AML-193 (cell line): ENCODE data around the gene SETD4.

Experiments used
- DNase-seq, 2 experiments: peaks; one replicate each; lab custom pipeline; 2025; lab: John Stamatoyannopoulos, UW

The SETD4 gene

DNA sequence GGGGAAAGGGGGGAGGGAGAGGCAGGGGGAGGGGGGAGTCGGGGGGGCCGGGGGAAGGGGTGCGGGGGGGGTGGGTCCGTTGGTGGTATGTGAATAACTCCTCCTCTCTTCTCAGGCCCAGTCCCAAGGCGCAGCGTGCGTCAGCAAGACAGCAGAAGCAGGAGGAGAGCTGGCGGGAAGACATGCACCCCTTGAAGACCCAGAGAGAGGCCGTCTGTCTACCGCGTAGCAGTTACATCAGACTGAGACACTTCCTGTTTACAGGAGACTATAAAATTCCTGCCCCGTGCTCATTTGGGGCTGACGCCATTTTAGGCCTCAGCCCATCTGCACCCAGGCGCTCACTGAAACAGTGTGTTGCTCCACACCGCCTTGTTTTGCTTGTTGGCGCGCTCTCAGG, 55.3 kb downstream of the SETD4 start:
- no peak for DNase-seq

DNA sequence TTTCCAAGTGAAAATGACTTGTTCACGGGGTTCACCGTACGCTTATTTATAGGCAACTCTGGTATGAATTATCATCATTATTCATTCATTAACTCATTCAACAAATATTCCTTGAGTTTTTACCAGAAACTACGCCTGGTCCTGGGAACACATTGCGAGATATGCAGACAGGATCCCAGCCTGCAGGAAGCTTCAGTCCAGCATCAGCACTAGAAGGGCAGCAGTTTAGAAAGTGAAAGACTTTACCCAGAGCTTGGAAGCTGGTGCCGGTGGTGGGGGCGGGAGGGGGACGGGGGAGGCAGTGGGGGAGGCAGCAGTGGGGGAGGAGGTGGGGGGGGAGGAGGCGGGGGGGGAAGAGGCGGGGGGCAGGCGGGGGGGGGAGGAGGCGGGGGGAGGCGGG, 55.9 kb downstream of the SETD4 start:
- no peak for DNase-seq

DNA sequence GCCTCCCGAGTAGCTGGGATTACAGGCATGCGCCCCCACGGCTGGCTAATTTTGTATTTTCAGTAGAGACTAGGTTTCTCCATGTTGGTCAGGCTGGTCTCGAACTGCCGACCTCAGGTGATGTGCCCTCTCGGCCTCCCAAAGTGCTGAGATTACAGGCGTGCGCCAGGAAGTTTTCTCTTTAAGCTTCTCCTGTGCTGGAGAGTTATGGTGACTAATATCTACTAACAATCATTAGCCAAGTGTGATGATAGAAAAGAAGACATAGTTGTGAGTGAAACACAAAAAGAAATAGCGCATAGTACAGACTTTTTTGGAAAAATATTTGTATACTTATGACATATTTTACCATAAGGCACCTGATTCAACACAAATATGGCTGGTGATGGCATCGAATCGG, 56.5 kb downstream of the SETD4 start:
- no peak for DNase-seq

DNA sequence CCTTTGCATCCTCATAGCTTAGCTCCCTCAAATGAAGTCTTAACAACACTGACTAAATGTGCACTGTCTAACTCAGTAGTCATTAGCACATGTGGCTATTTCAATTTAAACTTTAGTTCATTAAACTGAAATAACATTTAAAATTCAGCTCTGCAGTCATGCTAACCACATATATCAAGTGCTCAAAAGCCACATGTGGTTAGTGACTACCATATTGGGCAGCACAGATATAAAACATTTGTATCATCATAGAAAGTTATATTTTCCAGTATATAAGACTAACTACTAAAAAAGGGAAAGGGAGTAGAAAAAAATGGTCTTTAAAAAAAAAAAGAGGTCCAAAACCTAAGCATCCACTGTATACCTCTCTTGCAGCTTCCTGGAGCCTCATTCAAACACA, 64.1 kb downstream of the SETD4 start:
- DNase-seq, result no peak

DNA sequence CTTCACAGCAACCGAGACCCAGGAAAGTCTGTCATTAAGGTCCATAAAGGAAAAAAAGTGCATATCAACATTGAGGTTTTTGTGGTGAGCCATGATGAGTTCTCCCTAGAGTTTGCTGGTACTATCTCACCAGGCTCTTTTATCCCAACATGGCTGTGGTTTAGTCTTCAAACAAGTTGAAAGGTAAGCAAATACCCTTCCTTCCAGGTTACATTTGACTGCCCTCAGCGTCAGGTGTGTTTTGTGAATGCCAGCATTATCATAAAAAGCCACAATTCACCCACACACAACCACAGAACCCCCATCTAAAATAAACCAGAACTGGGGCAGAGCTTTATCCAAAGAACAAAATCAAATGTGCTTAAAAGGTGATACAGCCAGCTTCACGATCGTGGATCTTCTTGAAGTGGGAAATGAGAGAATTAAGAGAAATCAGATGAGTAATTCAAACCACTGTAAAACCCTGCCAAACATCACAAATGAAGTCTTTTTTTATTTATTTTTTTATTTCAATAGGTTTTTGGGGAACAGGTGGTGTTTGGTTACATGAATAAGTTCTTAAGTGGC, 64.7 kb downstream of the SETD4 start:
- DNase-seq, result no peak

DNA sequence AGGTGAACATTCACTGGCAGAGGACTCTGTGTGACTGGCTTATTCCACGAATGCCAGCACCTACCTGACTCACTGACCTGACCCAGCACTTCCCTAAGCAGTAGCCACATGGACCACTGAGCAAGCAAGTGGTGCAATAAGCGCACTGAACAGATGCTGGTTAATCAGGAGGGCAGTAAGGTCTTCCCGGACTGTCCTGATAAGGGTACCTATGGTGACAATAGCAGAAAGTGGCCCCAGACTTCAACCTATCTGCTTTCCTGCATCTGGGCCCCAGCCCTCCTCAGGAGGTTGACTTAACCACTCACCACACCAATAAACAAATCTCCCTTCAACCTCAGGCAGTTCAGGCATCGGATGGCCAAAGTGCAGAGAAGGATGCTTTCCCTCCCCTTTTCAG, 65.7 kb downstream of the SETD4 start:
- no peak for DNase-seq

DNA sequence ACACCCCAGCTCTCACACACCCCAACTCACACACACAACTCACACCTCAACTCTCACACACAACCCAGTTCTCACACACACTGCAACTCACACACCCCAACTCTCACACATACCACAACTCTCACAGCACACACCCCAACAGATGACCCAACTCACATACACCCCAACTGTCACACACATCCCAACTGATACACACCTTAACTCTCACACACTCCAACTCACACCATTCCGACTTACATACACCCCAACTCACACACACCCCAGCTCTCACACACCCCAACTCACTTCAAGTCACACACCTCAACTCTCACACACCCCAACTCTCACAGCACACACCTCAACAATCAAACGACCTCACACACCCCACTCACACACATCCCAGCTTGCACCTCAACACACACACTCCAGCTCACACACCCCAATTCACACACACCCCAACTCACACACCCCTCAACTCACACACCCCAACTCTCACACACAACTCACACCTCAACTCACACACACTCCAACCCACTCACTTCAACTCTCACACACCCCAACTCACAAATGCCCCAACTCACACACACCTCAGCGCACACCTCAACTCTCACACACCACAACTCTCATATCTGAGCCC, 66.3 kb downstream of the SETD4 start:
- DNase-seq, result no peak

- DNase-seq, result no peak
These were observed 69.2 kb downstream of the SETD4 start for GRCh38 chr21:35991131-35991530.

DNA sequence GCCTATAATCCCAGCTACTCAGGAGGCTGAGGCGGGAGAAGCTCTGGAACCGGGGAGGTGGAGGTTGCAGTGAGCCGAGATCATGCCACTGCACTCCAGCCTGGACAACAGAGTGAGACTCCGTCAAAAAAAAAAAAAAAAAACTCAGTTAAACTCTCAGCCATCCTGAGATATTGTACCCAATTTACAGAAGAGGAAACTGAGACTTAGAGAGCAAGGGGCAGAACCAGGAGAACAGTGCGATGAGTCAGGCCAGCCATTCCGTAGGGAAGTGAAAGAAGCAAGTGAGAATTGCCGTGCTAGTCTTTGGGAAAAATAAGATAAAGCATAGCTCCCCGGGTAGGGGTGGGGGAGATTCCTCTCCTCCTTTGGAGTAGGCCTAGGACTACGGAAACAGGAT, 69.7 kb downstream of the SETD4 start:
- no peak for DNase-seq

DNA sequence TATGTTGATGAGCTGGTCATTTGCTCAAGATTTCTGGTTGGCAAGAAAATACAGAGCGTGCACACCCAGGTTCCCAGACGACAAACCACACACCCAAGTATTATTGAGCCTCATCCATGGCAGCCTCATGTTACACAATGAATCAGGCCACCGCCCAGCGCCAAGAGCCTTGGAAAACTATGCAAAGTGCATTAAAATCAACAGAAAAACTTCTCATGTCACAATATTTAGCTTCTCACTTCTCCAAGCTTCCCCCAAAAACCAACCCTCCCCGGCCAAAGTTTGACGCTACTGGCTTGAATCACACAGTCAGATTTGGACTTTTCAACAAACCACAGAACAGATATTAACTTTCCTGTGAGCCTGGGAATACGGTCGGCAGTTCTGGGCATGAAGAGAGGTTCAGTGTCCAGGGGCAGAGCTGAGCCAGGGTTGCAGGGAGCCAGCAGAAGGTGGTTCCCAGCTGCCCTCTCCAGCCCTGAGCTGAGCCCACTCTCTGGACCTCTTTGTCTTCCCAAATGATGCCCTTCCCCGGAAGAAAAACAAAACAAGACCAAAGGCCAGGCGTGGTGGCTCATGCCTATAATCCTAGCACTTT, 71.1 kb downstream of the SETD4 start:
- DNase-seq, result no peak

GRCh38 chr21:35988416-35989137, 71.7 kb downstream of the SETD4 start:
- DNase-seq, result peak; percentile 9 to 24

GRCh38 chr21:35987475-35987874, 72.9 kb downstream of the SETD4 start:
- DNase-seq, result no peak

DNA sequence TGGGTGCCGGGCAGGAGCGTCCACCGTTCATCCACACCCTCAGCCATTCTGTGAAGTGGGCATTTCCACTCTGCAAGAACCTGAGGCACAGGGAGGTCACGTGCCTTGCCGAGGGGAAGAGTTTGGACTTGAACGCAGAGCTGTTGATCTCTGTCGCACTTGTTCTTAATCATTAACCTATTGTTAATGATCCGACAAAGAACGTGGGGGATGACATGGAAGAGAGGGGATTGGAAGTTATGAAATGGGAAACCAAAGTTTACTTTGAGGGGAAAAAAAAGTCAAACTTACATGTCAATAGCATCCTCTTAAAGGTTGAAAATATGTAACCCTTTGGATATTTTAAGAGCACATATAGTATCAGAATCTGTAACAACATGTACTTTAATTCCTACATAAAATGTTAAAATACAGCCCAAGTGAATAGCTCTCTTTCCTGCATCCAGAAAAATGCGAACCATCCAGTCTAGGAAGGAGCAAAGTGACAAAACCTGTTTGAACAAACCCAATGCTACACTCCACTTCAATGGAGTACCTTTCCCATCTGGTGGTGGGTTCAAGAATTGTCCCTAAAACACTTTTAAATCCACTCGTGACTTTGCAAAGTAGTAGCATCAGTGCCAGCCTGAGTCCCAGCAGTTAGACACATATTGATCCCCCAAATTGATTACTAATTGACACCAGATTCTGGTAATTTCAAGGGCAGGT, 75.5 kb downstream of the SETD4 start:
- no peak for DNase-seq
